Chondrocyte (in vitro differentiated cells): Measurements from ENCODE around the gene ZSCAN20. TPM values are rescaled to one million over a fixed set of nuclear protein-coding genes. Genes with fewer than 3 reads are reported as not detected.

Experiments used
- DNase-seq: peaks from one replicate; pipeline ENCODE4 v3.0.0; 2021; ENCODE audit warnings: mixed read lengths, low spot score
- H3K27ac Mint-ChIP-seq: one replicate; pipeline ENCODE4 v1.8.0; 2021; ENCODE audit warnings: mild to moderate bottlenecking, moderate library complexity, mixed read lengths; ENCODE audit not compliant: unreplicated experiment
- H3K27me3 Mint-ChIP-seq: 2 replicates; pipeline ENCODE4 v1.8.0; 2021; ENCODE audit warnings: low read depth, mixed read lengths
- H3K36me3 Mint-ChIP-seq: 2 replicates; pipeline ENCODE4 v1.8.0; 2021; ENCODE audit warnings: low read depth, mixed read lengths
- H3K4me1 Mint-ChIP-seq: 2 replicates; pipeline ENCODE4 v1.8.0; 2021; ENCODE audit warnings: low read depth, mild to moderate bottlenecking, mixed read lengths
- H3K4me3 Mint-ChIP-seq: one replicate; pipeline ENCODE4 v1.8.0; 2021; ENCODE audit warnings: mild to moderate bottlenecking, moderate library complexity, mixed read lengths; ENCODE audit not compliant: unreplicated experiment
- H3K9me3 Mint-ChIP-seq: 2 replicates; pipeline ENCODE4 v1.8.0; 2021; ENCODE audit warnings: low read depth, mixed read lengths
- CTCF ChIP-seq: fragments of 200-600 bp; sonication (generic); IDR thresholded peaks from 2 replicates; pipeline ENCODE4 v1.5.0; 2021; ENCODE audit warnings: antibody characterized with exemption, mild to moderate bottlenecking, moderate library complexity
- total RNA-seq: library from RNA; stranded (reverse); gene quantifications from 3 replicates; pipeline ENCODE4 v1.2.1, GENCODE V29; 2021

Gene ZSCAN20
- total RNA-seq, 1 donor from 2014 or later = 4.4 TPM

- DNase-seq = no peak
- Mint-ChIP-seq H3K9me3 (peaks cover 26% of the 10 kb centered on the region), H3K27ac (no peak overlapping the region), H3K36me3 (peaks cover 20% of the 10 kb centered on the region), H3K27me3 (no peaks in the 10 kb centered on the region), H3K4me1 (peaks cover 4% of the 10 kb centered on the region), H3K4me3 (no peak overlapping the region)
- peak; percentile 33 for TF ChIP-seq CTCF
These were observed 28.1 kb downstream of the ZSCAN20 start for GRCh38 chr1:33500547-33500946.

GRCh38 chr1:33501309-33501708 lies 28.9 kb downstream of the ZSCAN20 start:
- no peak for TF ChIP-seq CTCF
- H3K27me3 Mint-ChIP-seq = no peaks in the 10 kb centered on the region
- peaks cover 4% of the 10 kb centered on the region for H3K4me1 Mint-ChIP-seq
- H3K27ac Mint-ChIP-seq = no peak overlapping the region
- H3K9me3 Mint-ChIP-seq = peaks cover 19% of the 10 kb centered on the region
- no peak for DNase-seq
- H3K36me3 Mint-ChIP-seq = peaks cover 13% of the 10 kb centered on the region
- no peak overlapping the region for H3K4me3 Mint-ChIP-seq

GRCh38 chr1:33501774-33502173 lies 29.3 kb downstream of the ZSCAN20 start:
- Mint-ChIP-seq H3K4me1 (peaks cover 4% of the 10 kb centered on the region), H3K9me3 (peaks cover 17% of the 10 kb centered on the region), H3K27ac (no peak overlapping the region), H3K36me3 (peaks cover 11% of the 10 kb centered on the region), H3K27me3 (no peaks in the 10 kb centered on the region), H3K4me3 (no peak overlapping the region)
- no peak for DNase-seq
- TF ChIP-seq CTCF = no peak

GRCh38 chr1:33502726-33503125 lies 30.3 kb downstream of the ZSCAN20 start:
- no peak overlapping the region for H3K4me3 Mint-ChIP-seq
- peaks cover 12% of the 10 kb centered on the region for H3K9me3 Mint-ChIP-seq
- H3K27me3 Mint-ChIP-seq = no peaks in the 10 kb centered on the region
- no peak for DNase-seq
- no peak overlapping the region for H3K27ac Mint-ChIP-seq
- H3K4me1 Mint-ChIP-seq = peaks cover 4% of the 10 kb centered on the region
- peaks cover 5% of the 10 kb centered on the region for H3K36me3 Mint-ChIP-seq
- no peak for TF ChIP-seq CTCF

- Mint-ChIP-seq H3K27ac (no peak overlapping the region), H3K4me1 (peaks cover 4% of the 10 kb centered on the region), H3K9me3 (peaks cover 11% of the 10 kb centered on the region), H3K36me3 (peaks cover 7% of the 10 kb centered on the region), H3K27me3 (no peaks in the 10 kb centered on the region), H3K4me3 (no peak overlapping the region)
- DNase-seq = no peak
- TF ChIP-seq CTCF = no peak
These were observed 31.1 kb downstream of the ZSCAN20 start for GRCh38 chr1:33503506-33503905.
